ENCODE results near the gene HRNR.

DNA sequence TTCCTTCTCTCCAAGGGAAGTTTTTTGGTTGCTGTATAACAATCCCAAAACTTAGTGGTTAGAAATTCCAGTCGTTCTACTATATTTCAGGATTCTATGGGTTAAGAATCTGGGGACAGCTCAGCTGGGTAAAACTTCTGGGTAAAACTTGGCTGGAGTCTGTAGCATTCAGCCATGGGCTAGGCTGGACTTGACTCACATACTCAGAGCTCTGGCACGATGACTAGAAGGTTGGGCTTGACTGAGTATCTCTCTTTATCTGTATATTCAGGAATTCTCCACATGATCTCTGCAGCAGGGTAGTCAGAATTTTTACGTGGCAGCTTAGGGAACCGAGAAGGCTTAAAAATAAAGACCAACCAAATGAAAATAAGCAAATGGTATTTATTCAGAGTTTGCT, 28.2 kb upstream of the HRNR start:
- TF ChIP-seq CTCF (IDR thresholded peaks at IDR 0.05) (no peak), EZH2 (IDR thresholded peaks at IDR 0.05) (no peak), EZH2phosphoT487 (IDR thresholded peaks at IDR 0.05) (no peak)
